Caco-2 (cell line): ENCODE data around the gene C11orf24. TPM values are rescaled to one million over a fixed set of nuclear protein-coding genes. Genes with fewer than 3 reads are reported as not detected.

Source experiments
- BruUV-seq: library from RNA; stranded (reverse); fragments of 400-500 nt; replicated peaks from 2 replicates; lab custom pipeline; 2021; lab: Mats Ljungman, UMichigan
- CTCF ChIA-PET: fragments of 300-600 bp; sonication (Branson Sonifier 250); formaldehyde crosslinking; loops from one replicate; lab custom pipeline; 2022; ENCODE audit warnings: antibody characterized with exemption; lab: Charles Lee
- POLR2A ChIA-PET: fragments of 300-600 bp; sonication (Branson Sonifier 250); formaldehyde crosslinking; loops from one replicate; lab custom pipeline; 2022; ENCODE audit warnings: antibody characterized with exemption; lab: Charles Lee
- DNase-seq, 2 experiments: peaks; one replicate each; pipeline versions ENCODE4 v3.0.0 to v3.0.0-alpha.2; 2020 to 2022
- H3K27me3 ChIP-seq: replicated peaks from 2 replicates; pipeline ENCODE4 v1.6.0; 2011; ENCODE audit warnings: low read length; ENCODE audit not compliant: control insufficient read depth, insufficient read depth
- H3K36me3 ChIP-seq: 2 replicates; pipeline ENCODE4 v1.5.1; 2011; ENCODE audit warnings: low read length; ENCODE audit not compliant: control insufficient read depth, insufficient read depth
- H3K4me1 ChIP-seq: fragments of 250-450 bp; sonication (Bioruptor Pico); 2 replicates; pipeline ENCODE4 v1.5.1; 2020; ENCODE audit warnings: mild to moderate bottlenecking
- H3K4me3 ChIP-seq: 2 replicates; pipeline ENCODE4 v1.5.1; 2011; ENCODE audit warnings: low read depth, mild to moderate bottlenecking, control low read depth, low read length
- H3K9me3 ChIP-seq: fragments of 250-450 bp; sonication (Bioruptor Pico); 2 replicates; pipeline ENCODE4 v1.5.1; 2020; ENCODE audit warnings: mild to moderate bottlenecking, moderate library complexity
- H3K27ac Mint-ChIP-seq: one replicate; pipeline ENCODE4 v1.8.0; 2022; ENCODE audit warnings: mixed read lengths; ENCODE audit not compliant: unreplicated experiment
- H3K27me3 Mint-ChIP-seq: one replicate; pipeline ENCODE4 v1.8.0; 2022; ENCODE audit warnings: mixed read lengths; ENCODE audit not compliant: insufficient read depth, unreplicated experiment
- H3K36me3 Mint-ChIP-seq: one replicate; pipeline ENCODE4 v1.8.0; 2022; ENCODE audit warnings: mild to moderate bottlenecking, mixed read lengths; ENCODE audit not compliant: insufficient read depth, unreplicated experiment
- H3K4me1 Mint-ChIP-seq: one replicate; pipeline ENCODE4 v1.8.0; 2022; ENCODE audit warnings: low read depth, mixed read lengths; ENCODE audit not compliant: unreplicated experiment
- H3K4me3 Mint-ChIP-seq: one replicate; pipeline ENCODE4 v1.8.0; 2022; ENCODE audit warnings: mild to moderate bottlenecking, moderate library complexity, mixed read lengths; ENCODE audit not compliant: unreplicated experiment
- H3K9me3 Mint-ChIP-seq: one replicate; pipeline ENCODE4 v1.8.0; 2022; ENCODE audit warnings: mixed read lengths; ENCODE audit not compliant: unreplicated experiment
- intact Hi-C: fragments of 100-400 bp; cut with micrococcal nuclease; formaldehyde crosslinking; loops from one replicate; pipeline ENCODE4 v1.10.0; 2022; ENCODE audit not compliant: unreplicated experiment
- total RNA-seq: library from RNA; stranded (reverse); gene quantifications from 2 replicates; pipeline ENCODE4 v1.2.3, GENCODE V29; 2022
- TF ChIP-seq, protein P1 (sequence below), 2 experiments: fragments of 200-600 bp in 1 of 2; IDR thresholded peaks; 1 replicate in 1 of 2; 2 replicates in 1 of 2; pipeline versions ENCODE4 v1.5.1 to v1.8.0; 2011 to 2022; ENCODE audit warnings: antibody characterized with exemption in 1 of 2, control low read depth in 1 of 2, inconsistent platforms in 1 of 2, low read depth in 1 of 2, low read length in 1 of 2, mild to moderate bottlenecking in 1 of 2, moderate library complexity in 1 of 2; ENCODE audit not compliant: insufficient read depth in 1 of 2, severe bottlenecking in 1 of 2, unreplicated experiment in 1 of 2

Gene C11orf24
- total RNA-seq, 1 experiment from 2014 or later, result 79.8 TPM

DNA sequence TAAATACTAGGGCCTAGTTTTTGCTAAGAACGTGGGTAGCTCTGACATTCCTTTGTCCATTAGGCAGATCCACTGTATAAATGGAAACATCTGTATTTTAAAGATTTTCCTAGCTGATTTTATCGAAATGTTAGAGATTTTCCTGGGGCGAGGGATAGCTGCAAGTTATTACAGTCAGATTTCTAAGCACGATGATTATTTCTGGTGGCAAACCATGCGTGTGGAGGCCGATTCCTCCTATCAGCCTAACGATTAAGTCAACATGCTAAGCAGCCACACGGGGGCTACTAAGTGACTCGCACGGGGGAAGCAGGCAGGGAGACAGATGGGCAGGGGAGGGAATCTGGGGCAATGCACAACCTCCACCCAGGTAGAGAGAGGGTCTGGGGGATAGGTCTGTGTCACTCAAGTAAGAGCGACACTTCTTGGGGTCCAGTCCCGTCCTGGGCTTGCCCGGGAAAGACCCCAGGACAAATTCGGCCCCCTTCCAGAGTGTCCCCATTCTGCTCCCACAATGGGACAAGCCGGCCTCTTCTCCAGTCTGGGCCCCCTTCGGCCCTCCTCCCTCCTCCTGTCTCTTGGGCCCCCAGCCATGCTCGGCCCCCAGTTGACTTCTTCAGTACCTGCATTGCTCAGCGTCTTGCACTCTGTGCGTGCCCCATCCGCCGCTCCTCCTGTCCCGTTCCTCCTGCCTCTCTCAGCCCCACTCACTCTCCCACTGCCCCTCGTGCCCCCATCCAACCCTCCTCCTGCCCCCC lies 571 bp downstream of the C11orf24 start:
- no TSS peak for BruUV-seq

DNA sequence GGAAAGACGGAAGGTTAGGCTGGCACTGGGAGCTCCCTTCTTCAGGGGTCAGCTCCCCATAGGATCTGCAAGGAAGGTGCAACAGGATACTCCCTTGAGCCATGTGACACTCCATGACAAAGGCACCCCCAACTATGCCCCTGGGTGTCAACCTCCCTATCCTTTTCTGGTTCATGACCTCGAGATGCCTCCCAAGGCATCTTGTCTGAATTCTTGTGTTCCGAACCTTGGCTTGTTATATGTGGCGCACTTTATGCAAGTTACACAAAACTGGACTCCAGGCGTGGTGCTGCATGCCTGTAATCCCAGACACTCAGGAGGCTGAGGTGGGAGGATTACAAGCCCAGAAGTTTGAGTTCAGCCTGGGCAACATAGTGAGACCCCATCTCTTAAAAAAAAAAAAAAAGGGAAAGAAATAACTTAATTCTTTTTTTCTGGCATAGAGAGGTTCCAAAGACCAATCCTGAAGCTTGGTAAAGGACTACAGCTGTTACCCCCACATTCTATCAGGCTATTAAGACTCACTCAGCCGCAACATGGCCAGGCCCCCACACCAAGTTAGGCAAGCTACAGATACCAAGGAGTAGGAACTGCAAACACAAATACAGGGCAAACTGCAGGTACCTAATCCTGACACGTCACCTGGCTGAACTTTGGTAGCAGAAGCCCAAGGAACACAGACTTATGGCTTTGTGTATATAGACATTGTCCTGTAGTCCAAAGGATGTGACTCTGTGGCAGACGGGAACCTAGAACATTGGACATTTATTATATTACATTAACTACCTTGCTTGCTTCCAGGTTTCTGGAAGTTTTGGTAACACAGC lies 1.4 kb downstream of the C11orf24 start:
- Histone ChIP-seq H3K36me3 (peaks cover 11% of the 10 kb centered on the region), H3K4me3 (peak overlapping the region; percentile 91), H3K4me1 (peaks cover 24% of the 10 kb centered on the region), H3K9me3 (no peaks in the 10 kb centered on the region), H3K27me3 (no peaks in the 10 kb centered on the region)
- Mint-ChIP-seq H3K4me1 (peaks cover 19% of the 10 kb centered on the region), H3K36me3 (peaks cover 42% of the 10 kb centered on the region), H3K27me3 (no peaks in the 10 kb centered on the region), H3K27ac (peak overlapping the region; percentile 98), H3K4me3 (peak overlapping the region; percentile 100), H3K9me3 (no peaks in the 10 kb centered on the region)
- BruUV-seq, result TSS peak; percentile 32
- CTCF ChIA-PET, result interaction anchor here (0.6 to 3.2 kb wide), 6 partner anchors 13 to 73 kb away, joined by 3 to 55 read pairs (median 12); no protein-coding TSS in a partner anchor
- intact Hi-C loops, result loop anchor here (1.0 to 10.0 kb wide), 5 partner anchors 13 to 156 kb away; no protein-coding TSS in a partner anchor
- peak; percentile 65 to 79 for DNase-seq
- POLR2A ChIA-PET, result interaction anchor here (0.8 to 2.4 kb wide), 5 partner anchors 13 to 56 kb away, joined by 3 to 14 read pairs (median 3); partner anchors contain the start of gene LRP5
- TF ChIP-seq, protein P1, sequence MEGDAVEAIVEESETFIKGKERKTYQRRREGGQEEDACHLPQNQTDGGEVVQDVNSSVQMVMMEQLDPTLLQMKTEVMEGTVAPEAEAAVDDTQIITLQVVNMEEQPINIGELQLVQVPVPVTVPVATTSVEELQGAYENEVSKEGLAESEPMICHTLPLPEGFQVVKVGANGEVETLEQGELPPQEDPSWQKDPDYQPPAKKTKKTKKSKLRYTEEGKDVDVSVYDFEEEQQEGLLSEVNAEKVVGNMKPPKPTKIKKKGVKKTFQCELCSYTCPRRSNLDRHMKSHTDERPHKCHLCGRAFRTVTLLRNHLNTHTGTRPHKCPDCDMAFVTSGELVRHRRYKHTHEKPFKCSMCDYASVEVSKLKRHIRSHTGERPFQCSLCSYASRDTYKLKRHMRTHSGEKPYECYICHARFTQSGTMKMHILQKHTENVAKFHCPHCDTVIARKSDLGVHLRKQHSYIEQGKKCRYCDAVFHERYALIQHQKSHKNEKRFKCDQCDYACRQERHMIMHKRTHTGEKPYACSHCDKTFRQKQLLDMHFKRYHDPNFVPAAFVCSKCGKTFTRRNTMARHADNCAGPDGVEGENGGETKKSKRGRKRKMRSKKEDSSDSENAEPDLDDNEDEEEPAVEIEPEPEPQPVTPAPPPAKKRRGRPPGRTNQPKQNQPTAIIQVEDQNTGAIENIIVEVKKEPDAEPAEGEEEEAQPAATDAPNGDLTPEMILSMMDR (IDR thresholded peaks at IDR 0.05; ENCODE audit: insufficient read depth in 1 of 2, low read depth in 1 of 2, low read length in 1 of 2, severe bottlenecking in 1 of 2, unreplicated experiment in 1 of 2), result no peak

More for the DNA sequence above, 571 bp downstream of the C11orf24 start:
- Histone ChIP-seq H3K4me3 (peak overlapping the region; percentile 91), H3K36me3 (peaks cover 11% of the 10 kb centered on the region), H3K4me1 (peaks cover 32% of the 10 kb centered on the region), H3K27me3 (no peaks in the 10 kb centered on the region), H3K9me3 (no peaks in the 10 kb centered on the region)
- ChIA-PET CTCF (interaction anchor here (0.7 to 3.2 kb wide), 7 partner anchors 14 to 261 kb away, joined by 3 to 55 read pairs (median 8); partner anchors contain the start of gene ALDH3B1), POLR2A (interaction anchor here (0.5 to 2.4 kb wide), 12 partner anchors 14 to 1593 kb away, joined by 3 to 43 read pairs (median 4); partner anchors contain the start of genes LRP5 and PPP6R3)
- intact Hi-C loops, result loop anchor here (1.0 to 10.0 kb wide), 5 partner anchors 14 to 156 kb away; no protein-coding TSS in a partner anchor
- Mint-ChIP-seq H3K27me3 (no peaks in the 10 kb centered on the region), H3K9me3 (no peaks in the 10 kb centered on the region), H3K4me3 (peak overlapping the region; percentile 100), H3K36me3 (peaks cover 36% of the 10 kb centered on the region), H3K27ac (peak overlapping the region; percentile 98), H3K4me1 (peaks cover 27% of the 10 kb centered on the region)
- TF ChIP-seq, protein P1 (IDR thresholded peaks at IDR 0.05; ENCODE audit: insufficient read depth in 1 of 2, low read depth in 1 of 2, low read length in 1 of 2, severe bottlenecking in 1 of 2, unreplicated experiment in 1 of 2), result peak; percentile 67 to 76
- peak; percentile 81 to 88 for DNase-seq
